Karpas-422 (cell line): Measurements from ENCODE around the gene DNASE2. TPM values are rescaled to one million over a fixed set of nuclear protein-coding genes. Genes with fewer than 3 reads are reported as not detected.
A peak's percentile ranks its signal among the peaks of the same experiment; 100 is the strongest.
"Not testable (repeated sequence)": the region's sequence is repeated elsewhere in the genome, so short reads cannot be mapped to it uniquely, and the experiment has no call there.

Experiments used
- DNase-seq: peaks from one replicate; pipeline ENCODE4 v3.0.0-alpha.2; 2015
- H2AFZ ChIP-seq: fragments of 200-600 bp; sonication (generic); 2 replicates; pipeline ENCODE4 v1.6.1; 2014; ENCODE audit warnings: antibody characterized with exemption, low read length, mixed read lengths
- H3K27ac ChIP-seq: fragments of 200-600 bp; sonication (generic); 2 replicates; pipeline ENCODE4 v1.5.1; 2014; ENCODE audit warnings: mild to moderate bottlenecking, low read length, moderate library complexity
- H3K27me3 ChIP-seq: fragments of 200-600 bp; sonication (generic); 2 replicates; pipeline ENCODE4 v1.6.1; 2014; ENCODE audit warnings: low read length, mixed read lengths
- H3K36me3 ChIP-seq: fragments of 200-600 bp; sonication (generic); 2 replicates; pipeline ENCODE4 v1.6.1; 2014; ENCODE audit warnings: low read length, mixed read lengths; ENCODE audit not compliant: insufficient read depth
- H3K4me1 ChIP-seq: fragments of 200-600 bp; sonication (generic); 2 replicates; pipeline ENCODE4 v1.6.1; 2014; ENCODE audit warnings: mild to moderate bottlenecking, low read length, mixed read lengths
- H3K4me2 ChIP-seq: fragments of 200-600 bp; sonication (generic); 2 replicates; pipeline ENCODE4 v1.6.1; 2014; ENCODE audit warnings: low read length, low read depth, mild to moderate bottlenecking; ENCODE audit not compliant: poor library complexity, severe bottlenecking
- H3K4me3 ChIP-seq: fragments of 200-600 bp; sonication (generic); 2 replicates; pipeline ENCODE4 v1.5.1; 2014; ENCODE audit warnings: mild to moderate bottlenecking, antibody characterized with exemption, low read length, mixed read lengths
- H3K79me2 ChIP-seq: fragments of 200-600 bp; sonication (generic); 2 replicates; pipeline ENCODE4 v1.6.1; 2014; ENCODE audit warnings: mild to moderate bottlenecking, low read length, mixed read lengths
- H3K9ac ChIP-seq: fragments of 200-600 bp; sonication (generic); 2 replicates; pipeline ENCODE4 v1.6.0; 2014; ENCODE audit warnings: low read length
- H3K9me2 ChIP-seq: fragments of 200-600 bp; sonication (generic), shearing (Covaris generic); replicated peaks from 2 replicates; pipeline ENCODE4 v1.6.0; 2014; ENCODE audit warnings: mild to moderate bottlenecking, low read length, moderate library complexity; ENCODE audit not compliant: insufficient read depth
- H3K9me3 ChIP-seq: fragments of 300-700, 200-600 bp; sonication (generic); 2 replicates; pipeline ENCODE4 v1.6.1; 2014; ENCODE audit warnings: low read length, mixed read lengths
- H4K20me1 ChIP-seq: fragments of 200-600 bp; sonication (generic); 2 replicates; pipeline ENCODE4 v1.6.1; 2014; ENCODE audit warnings: mild to moderate bottlenecking, antibody characterized with exemption, low read length, low read depth; ENCODE audit not compliant: insufficient read depth
- total RNA-seq: library from RNA; depleted of rRNA; stranded (reverse); fragments of >200 nt; shearing (Covaris generic); gene quantifications from 2 replicates; pipeline ENCODE4 v1.2.3, GENCODE V29; 2014; ENCODE audit warnings: low replicate concordance; rRNA removed

DNASE2 gene
- 47.1 and 61.3 TPM in 2 replicates for total RNA-seq

- Histone ChIP-seq H3K79me2 (peaks cover 5% of the 10 kb centered on the region; the same call in 1 of the 2 replicates), H3K4me3 (peak within 1 kb of the TSS; percentile 98), H2AFZ (peak within 1 kb of the TSS; percentile 95), H3K27me3 (no peaks in the 10 kb centered on the region), H3K9me3 (peaks cover 10% of the 10 kb centered on the region), H3K36me3 (no peaks in the 10 kb centered on the region), H3K27ac (peak within 1 kb of the TSS; percentile 81), H3K4me1 (peaks cover 25% of the 10 kb centered on the region), H3K9ac (peak within 1 kb of the TSS; percentile 98), H3K4me2 (peak within 1 kb of the TSS; percentile 94), H4K20me1 (no peaks in the 10 kb centered on the region), H3K9me2 (no peaks in the 10 kb centered on the region)
- DNase-seq, result peak; percentile 99
These were observed at the start of gene DNASE2 for GRCh38 chr19:12881172-12881808. Gene DNASE2, minus strand, starts transcription at chr19:12881449. Its CDS starts 74 bp downstream, at chr19:12881375.

- Histone ChIP-seq H3K27ac (no peak overlapping the region), H2AFZ (no peak overlapping the region), H3K9me3 (no peaks in the 10 kb centered on the region), H3K36me3 (peaks cover 37% of the 10 kb centered on the region), H3K27me3 (no peaks in the 10 kb centered on the region), H3K4me2 (no peak overlapping the region), H3K4me3 (no peak overlapping the region), H3K4me1 (peaks cover 20% of the 10 kb centered on the region), H4K20me1 (peaks cover 10% of the 10 kb centered on the region; the same call in 1 of the 2 replicates), H3K9ac (no peak overlapping the region), H3K79me2 (peaks cover 38% of the 10 kb centered on the region), H3K9me2 (no peaks in the 10 kb centered on the region)
- no peak for DNase-seq
These were observed 48.9 kb upstream of the DNASE2 start for GRCh38 chr19:12930002-12930645.

- no peak overlapping the region for H3K9ac ChIP-seq
- H3K4me3 ChIP-seq, result no peak overlapping the region
- H3K4me1 ChIP-seq, result no peaks in the 10 kb centered on the region
- H3K9me2 ChIP-seq, result no peaks in the 10 kb centered on the region
- DNase-seq, result no peak
- H3K79me2 ChIP-seq, result 0 out of 2 replicates have a peak, but pooled peaks cover 2% of the 10 kb centered on the region
- H4K20me1 ChIP-seq, result no peaks in the 10 kb centered on the region
- no peak overlapping the region for H2AFZ ChIP-seq
- no peaks in the 10 kb centered on the region for H3K27me3 ChIP-seq
- H3K9me3 ChIP-seq, result no peaks in the 10 kb centered on the region
- H3K36me3 ChIP-seq, result peaks cover 32% of the 10 kb centered on the region
- no peak overlapping the region for H3K4me2 ChIP-seq
- no peak overlapping the region for H3K27ac ChIP-seq
These were observed 43.5 kb upstream of the DNASE2 start for GRCh38 chr19:12924621-12925310.

GRCh38 chr19:12922959-12923358, 41.7 kb upstream of the DNASE2 start:
- Histone ChIP-seq H3K4me3 (no peak overlapping the region), H3K36me3 (peaks cover 18% of the 10 kb centered on the region), H2AFZ (no peak overlapping the region), H3K9ac (no peak overlapping the region), H3K27me3 (no peaks in the 10 kb centered on the region), H3K4me1 (peaks cover 8% of the 10 kb centered on the region), H3K4me2 (no peak overlapping the region), H3K79me2 (no peaks in the 10 kb centered on the region), H3K27ac (no peak overlapping the region), H3K9me2 (no peaks in the 10 kb centered on the region), H4K20me1 (no peaks in the 10 kb centered on the region), H3K9me3 (no peaks in the 10 kb centered on the region)
- DNase-seq, result no peak

GRCh38 chr19:12921047-12921446, 39.8 kb upstream of the DNASE2 start:
- H3K79me2 ChIP-seq, result no peaks in the 10 kb centered on the region
- no peaks in the 10 kb centered on the region for H4K20me1 ChIP-seq
- DNase-seq, result no peak
- no peak overlapping the region for H3K4me3 ChIP-seq
- H3K36me3 ChIP-seq, result peaks cover 9% of the 10 kb centered on the region; the same call in 1 of the 2 replicates
- H3K27me3 ChIP-seq, result no peaks in the 10 kb centered on the region
- H3K9ac ChIP-seq, result no peak overlapping the region
- no peak overlapping the region for H3K4me2 ChIP-seq
- no peaks in the 10 kb centered on the region for H3K9me3 ChIP-seq
- H3K27ac ChIP-seq, result no peak overlapping the region
- no peaks in the 10 kb centered on the region for H3K9me2 ChIP-seq
- H3K4me1 ChIP-seq, result peaks cover 8% of the 10 kb centered on the region
- no peak overlapping the region for H2AFZ ChIP-seq

GRCh38 chr19:12918253-12918652, 37.0 kb upstream of the DNASE2 start:
- no peak overlapping the region for H2AFZ ChIP-seq
- peaks cover 8% of the 10 kb centered on the region for H3K4me1 ChIP-seq
- peaks cover 7% of the 10 kb centered on the region; the same call in 1 of the 2 replicates for H3K36me3 ChIP-seq
- no peaks in the 10 kb centered on the region for H4K20me1 ChIP-seq
- H3K4me3 ChIP-seq, result no peak overlapping the region
- no peak overlapping the region for H3K4me2 ChIP-seq
- DNase-seq, result no peak
- H3K27me3 ChIP-seq, result no peaks in the 10 kb centered on the region
- no peaks in the 10 kb centered on the region for H3K9me2 ChIP-seq
- H3K27ac ChIP-seq, result no peak overlapping the region
- H3K9me3 ChIP-seq, result no peaks in the 10 kb centered on the region
- no peaks in the 10 kb centered on the region for H3K79me2 ChIP-seq
- H3K9ac ChIP-seq, result no peak overlapping the region

GRCh38 chr19:12915860-12916259, 34.6 kb upstream of the DNASE2 start:
- H3K4me2 ChIP-seq, H3K9me2 ChIP-seq, H3K9me3 ChIP-seq, H3K9ac ChIP-seq, H3K27me3 ChIP-seq, H3K27ac ChIP-seq, H4K20me1 ChIP-seq, H3K4me1 ChIP-seq, H2AFZ ChIP-seq, DNase-seq, H3K4me3 ChIP-seq, H3K36me3 ChIP-seq, H3K79me2 ChIP-seq: not testable (repeated sequence)
